Esophagus (tissue), 2 donors: ENCODE results near the gene HPSE2. TPM values are rescaled to one million over a fixed set of nuclear protein-coding genes. Genes with fewer than 3 reads are reported as not detected.

ENCODE experiments used
- H3K27ac ChIP-seq, 2 donors: one replicate each; pipeline ENCODE4 v1.5.1; 2013; ENCODE audit warnings: low read depth in 2 of 2, mild to moderate bottlenecking in 2 of 2, inconsistent platforms in 1 of 2, low read length in 1 of 2, moderate library complexity in 1 of 2
- H3K27me3 ChIP-seq, 2 donors: one replicate each; pipeline ENCODE4 v1.6.1; 2013; ENCODE audit warnings: low read length in 2 of 2, control low read depth in 1 of 2, mild to moderate bottlenecking in 1 of 2; ENCODE audit not compliant: insufficient read depth in 2 of 2, control insufficient read depth in 1 of 2
- H3K36me3 ChIP-seq, 2 donors: one replicate each; pipeline ENCODE4 v1.6.1; 2013; ENCODE audit warnings: low read length in 1 of 2; ENCODE audit not compliant: control insufficient read depth in 2 of 2, insufficient read depth in 2 of 2
- H3K4me1 ChIP-seq, 2 donors: one replicate each; pipeline ENCODE4 v1.6.1; 2013; ENCODE audit warnings: low read length in 1 of 2; ENCODE audit not compliant: control insufficient read depth in 2 of 2, insufficient read depth in 2 of 2
- H3K4me3 ChIP-seq, 2 donors: one replicate each; pipeline ENCODE4 v1.5.1; 2013; ENCODE audit warnings: low read length in 2 of 2, mild to moderate bottlenecking in 2 of 2, low read depth in 1 of 2, moderate library complexity in 1 of 2
- H3K9me3 ChIP-seq, 2 donors: one replicate each; pipeline ENCODE4 v1.6.1; 2013; ENCODE audit warnings: mild to moderate bottlenecking in 2 of 2, low read depth in 1 of 2, low read length in 1 of 2, moderate library complexity in 1 of 2; ENCODE audit not compliant: control insufficient read depth in 2 of 2, insufficient read depth in 1 of 2
- WGBS, 2 donors: extraction: QIAGEN DNeasy Blood & Tissue Kit; methylation state at CpG; one replicate each; pipeline ENCODE4 v1.1.7; 2013; 5-methylcytosine and 5-hydroxymethylcytosine counted together
- polyA plus RNA-seq, 2 donors: library from polyadenylated mRNA; stranded (reverse); fragments of 200-250 nt; gene quantifications; one replicate each; pipeline ENCODE4 v1.2.3, GENCODE V29; 2013
- donor health status: healthy with polysubstance abuse.
- donor health status: Bipolar disorder and iron deficiency.

Gene HPSE2
- polyA plus RNA-seq, 2 donors: 2.1 to 3.5 TPM

- Histone ChIP-seq H3K4me1 (no peaks in the 10 kb centered on the region), H3K9me3 (no peaks in the 10 kb centered on the region), H3K27me3 (no peaks in the 10 kb centered on the region), H3K4me3 (no peak overlapping the region), H3K36me3 (no peaks in the 10 kb centered on the region), H3K27ac (no peak overlapping the region)
- 30 to 36% methylated on average over 3 of the region's 3 CpGs for WGBS, 2 donors
These were observed 421.2 kb downstream of the HPSE2 start for GRCh38 chr10:98814470-98814869.

DNA sequence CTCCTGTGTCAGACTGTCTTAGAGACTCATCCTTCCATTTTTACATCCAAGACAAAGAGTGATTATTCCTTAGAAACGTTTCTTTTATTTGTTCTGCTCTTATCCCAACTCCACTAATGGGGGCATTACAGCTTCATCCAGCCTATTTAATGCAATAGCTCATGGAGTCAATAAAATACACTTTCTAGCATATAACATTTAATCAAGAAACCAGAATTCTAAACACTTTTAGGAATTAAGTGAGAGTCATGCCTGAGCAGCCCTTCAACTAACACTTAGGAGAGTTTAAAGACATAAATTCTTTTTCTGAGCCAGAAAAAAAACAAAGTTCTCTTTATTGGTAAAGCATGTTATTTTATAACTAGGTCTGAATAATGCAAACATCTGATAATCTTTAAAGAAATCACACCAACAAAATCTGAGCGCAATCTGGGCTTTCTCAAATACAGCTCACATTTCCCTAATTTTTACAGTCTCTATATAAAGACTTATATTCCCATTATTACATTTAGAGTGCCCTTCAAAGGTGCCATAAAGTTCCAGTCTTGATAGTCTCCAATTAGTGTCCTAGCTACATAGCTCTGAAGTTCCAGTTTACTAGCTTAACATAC, 427.3 kb downstream of the HPSE2 start:
- WGBS, 2 donors: 48 to 55% methylated on average over 2 of the region's 2 CpGs
- no peak overlapping the region for H3K27ac ChIP-seq
- H3K36me3 ChIP-seq: no peaks in the 10 kb centered on the region
- H3K27me3 ChIP-seq: no peaks in the 10 kb centered on the region
- H3K9me3 ChIP-seq: no peaks in the 10 kb centered on the region
- H3K4me1 ChIP-seq: no peaks in the 10 kb centered on the region
- H3K4me3 ChIP-seq: no peak overlapping the region

DNA sequence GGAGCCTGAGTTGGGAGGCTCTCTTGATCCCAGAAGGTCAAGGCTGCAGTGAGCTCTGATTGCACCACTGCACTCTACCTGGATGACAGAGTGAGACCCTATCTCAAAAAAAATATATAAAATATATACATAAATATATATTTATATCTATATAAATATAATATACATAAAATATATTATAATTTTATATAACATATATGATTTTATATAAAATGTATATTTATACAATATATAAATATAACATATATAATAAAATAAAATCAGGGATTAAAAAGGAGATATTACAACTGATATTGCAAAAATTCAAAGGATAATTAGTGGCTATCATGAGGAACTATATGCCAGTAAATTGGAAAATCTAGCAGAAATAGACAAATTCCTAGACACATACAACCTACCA, 435.4 kb downstream of the HPSE2 start:
- H3K27ac ChIP-seq: no peak overlapping the region
- no peaks in the 10 kb centered on the region for H3K36me3 ChIP-seq
- no peak overlapping the region for H3K4me3 ChIP-seq
- H3K27me3 ChIP-seq: no peaks in the 10 kb centered on the region
- no peaks in the 10 kb centered on the region for H3K9me3 ChIP-seq
- H3K4me1 ChIP-seq: no peaks in the 10 kb centered on the region

- no peak overlapping the region for H3K4me3 ChIP-seq
- no peaks in the 10 kb centered on the region for H3K36me3 ChIP-seq
- H3K9me3 ChIP-seq: no peaks in the 10 kb centered on the region
- H3K27me3 ChIP-seq: no peaks in the 10 kb centered on the region
- no peaks in the 10 kb centered on the region for H3K4me1 ChIP-seq
- 73 to 92% methylated on average over 2 of the region's 2 CpGs for WGBS, 2 donors
- H3K27ac ChIP-seq: no peak overlapping the region
These were observed 440.2 kb downstream of the HPSE2 start for GRCh38 chr10:98795467-98795866.

- Histone ChIP-seq H3K27ac (no peak overlapping the region), H3K4me1 (no peaks in the 10 kb centered on the region), H3K9me3 (no peaks in the 10 kb centered on the region), H3K27me3 (no peaks in the 10 kb centered on the region), H3K36me3 (no peaks in the 10 kb centered on the region), H3K4me3 (no peak overlapping the region)
These were observed 444.8 kb downstream of the HPSE2 start for GRCh38 chr10:98790817-98791216.

DNA sequence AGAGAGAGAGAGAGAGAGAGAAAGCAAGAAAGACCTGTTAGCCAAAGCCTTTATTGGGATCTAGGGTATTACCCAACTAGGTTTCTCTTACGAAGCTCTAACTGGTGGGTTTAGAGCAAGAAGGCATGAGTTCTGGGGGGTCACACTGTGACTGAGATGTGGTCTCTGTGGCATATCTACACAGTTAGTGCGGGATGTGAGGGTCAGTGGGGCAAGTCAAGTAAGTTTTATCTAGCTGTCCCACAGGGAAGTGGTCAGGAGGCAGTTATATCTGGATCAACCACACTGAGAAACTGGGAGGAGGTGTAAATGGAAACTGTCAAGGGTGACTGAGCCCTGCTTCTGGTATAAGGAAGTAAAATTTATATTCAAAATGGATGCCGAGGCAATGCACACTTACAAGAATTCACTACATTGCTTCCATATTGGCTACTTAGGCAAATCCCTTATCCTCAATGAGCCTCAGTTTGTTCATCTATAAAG, 457.3 kb downstream of the HPSE2 start:
- Histone ChIP-seq H3K4me1 (no peaks in the 10 kb centered on the region), H3K9me3 (no peaks in the 10 kb centered on the region), H3K27ac (no peak overlapping the region), H3K36me3 (no peaks in the 10 kb centered on the region), H3K4me3 (no peak overlapping the region), H3K27me3 (peaks cover 0 to 3% of the 10 kb centered on the region in 2 donors)
- 76 to 83% methylated on average over 3 of the region's 3 CpGs for WGBS, 2 donors

- Histone ChIP-seq H3K36me3 (no peaks in the 10 kb centered on the region), H3K27me3 (no peaks in the 10 kb centered on the region), H3K9me3 (no peaks in the 10 kb centered on the region), H3K4me1 (no peaks in the 10 kb centered on the region), H3K27ac (no peak overlapping the region), H3K4me3 (no peak overlapping the region)
- WGBS, 2 donors: 52 to 61% methylated on average over 3 of the region's 3 CpGs
These were observed 477.2 kb downstream of the HPSE2 start for GRCh38 chr10:98758463-98758862.

GRCh38 chr10:98748298-98748697, 487.4 kb downstream of the HPSE2 start:
- Histone ChIP-seq H3K4me1 (no peaks in the 10 kb centered on the region), H3K4me3 (no peak overlapping the region), H3K27me3 (no peaks in the 10 kb centered on the region), H3K27ac (no peak overlapping the region), H3K36me3 (no peaks in the 10 kb centered on the region), H3K9me3 (no peaks in the 10 kb centered on the region)
- 35 to 37% methylated on average over 1 of the region's 1 CpG for WGBS, 2 donors

DNA sequence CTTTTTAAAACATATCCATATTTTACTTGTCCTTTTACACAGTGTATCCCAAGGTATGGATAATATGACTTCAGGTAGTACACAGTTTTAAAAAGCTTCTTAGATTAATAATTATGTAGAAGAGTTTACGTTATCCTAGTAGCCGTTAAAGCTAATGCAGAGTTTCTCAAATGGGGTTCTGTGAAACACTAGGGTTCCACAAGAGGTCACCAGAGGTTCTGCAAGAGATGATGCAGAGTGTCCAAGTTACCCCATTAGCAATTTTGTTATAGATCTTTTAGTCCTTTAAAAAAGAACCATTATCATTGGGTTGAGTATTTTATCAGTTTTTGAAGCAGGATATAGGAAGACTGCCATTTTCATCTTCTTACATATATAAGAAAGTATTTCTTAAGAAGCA, 490.0 kb downstream of the HPSE2 start:
- Histone ChIP-seq H3K4me1 (no peaks in the 10 kb centered on the region), H3K36me3 (no peaks in the 10 kb centered on the region), H3K4me3 (no peak overlapping the region), H3K27me3 (no peaks in the 10 kb centered on the region), H3K9me3 (no peaks in the 10 kb centered on the region), H3K27ac (no peak overlapping the region)
- WGBS, 2 donors: 85 to 89% methylated on average over 2 of the region's 2 CpGs

- H3K27ac ChIP-seq: no peak overlapping the region
- H3K9me3 ChIP-seq: no peaks in the 10 kb centered on the region
- H3K4me3 ChIP-seq: no peak overlapping the region
- WGBS, 2 donors: 58 to 62% methylated on average over 1 of the region's 1 CpG
- no peaks in the 10 kb centered on the region for H3K36me3 ChIP-seq
- H3K27me3 ChIP-seq: no peaks in the 10 kb centered on the region
- H3K4me1 ChIP-seq: no peaks in the 10 kb centered on the region
These were observed 515.1 kb downstream of the HPSE2 start for GRCh38 chr10:98720551-98720950.
